K562 (cell line): ENCODE results near the gene IFIT5. TPM values are rescaled to one million over a fixed set of nuclear protein-coding genes. Genes with fewer than 3 reads are reported as not detected.
A peak's percentile ranks its signal among the peaks of the same experiment; 100 is the strongest.

ENCODE experiments used
- ATAC-seq: fragments of 200-7000 bp; cut with Tn5 transposase; 3 replicates; pipeline ENCODE4 v1.9.1; 2020; ENCODE audit warnings: moderate library complexity
- BruUV-seq: library from RNA; stranded (reverse); fragments of 400-500 nt; replicated peaks from 2 replicates; lab custom pipeline; 2021; lab: Mats Ljungman, UMichigan
- CTCF ChIA-PET: fragments of 300-600 bp; formaldehyde crosslinking; extraction: SDS; loops from one replicate; lab custom pipeline; 2021; ENCODE audit warnings: low intra/inter-chr PET ratio; lab: Yijun Ruan, JAX
- POLR2A ChIA-PET: fragments of 300-600, 350-650 bp; sonication (Branson Sonifier 250); formaldehyde crosslinking; extraction: SDS; loops from one replicate; lab custom pipeline; 2021; ENCODE audit warnings: antibody characterized with exemption, inconsistent platforms; lab: Yijun Ruan, JAX
- DNase-seq, 4 experiments: peaks; one replicate each; pipeline versions ENCODE4 v3.0.0 to v3.0.0-alpha.2; 2011 to 2018; ENCODE audit warnings: low spot score in 3 of 4, mixed read lengths in 3 of 4; ENCODE audit errors: extremely low read depth in 1 of 4
- FAIRE-seq: peaks from 2 replicates; lab custom pipeline; 2011; peaks lifted over from hg19 to GRCh38; lab: Jason Lieb, UNC
- H2AFZ ChIP-seq: 2 replicates; pipeline ENCODE4 v1.6.0; 2011; ENCODE audit warnings: low read depth, low read length, control low read depth, inconsistent platforms
- H3K27ac ChIP-seq: fragments of 200-600 bp; 3 replicates; pipeline ENCODE4 v1.8.0; 2011; ENCODE audit warnings: low read depth, mild to moderate bottlenecking, control low read depth, inconsistent platforms, low read length, moderate library complexity, mixed read lengths; ENCODE audit errors: extremely low read depth
- H3K27me3 ChIP-seq, 2 experiments: fragments of 300-600 bp in 1 of 2; 2 replicates in 1 of 2; 3 replicates in 1 of 2; pipeline versions ENCODE4 v1.6.0 to v1.8.0; 2011; ENCODE audit warnings: inconsistent platforms in 2 of 2, low read length in 2 of 2, mild to moderate bottlenecking in 1 of 2, mixed read lengths in 1 of 2, moderate library complexity in 1 of 2; ENCODE audit not compliant: control insufficient read depth in 2 of 2, insufficient read depth in 2 of 2
- H3K36me3 ChIP-seq: fragments of 300-600 bp; 3 replicates; pipeline ENCODE4 v1.8.0; 2011; ENCODE audit warnings: mild to moderate bottlenecking, low read length, inconsistent platforms; ENCODE audit not compliant: control insufficient read depth, insufficient read depth
- H3K4me1 ChIP-seq, 2 experiments: fragments of 200-600 bp in 1 of 2; replicated peaks in 1 of 2; 2 replicates in 1 of 2; 3 replicates in 1 of 2; pipeline versions ENCODE4 v1.5.1 to v1.8.0; 2011; ENCODE audit warnings: inconsistent platforms in 2 of 2, low read length in 2 of 2, mild to moderate bottlenecking in 1 of 2, mixed read lengths in 1 of 2, moderate library complexity in 1 of 2; ENCODE audit not compliant: control insufficient read depth in 2 of 2, insufficient read depth in 2 of 2
- H3K4me2 ChIP-seq: 2 replicates; pipeline ENCODE4 v1.6.1; 2011; ENCODE audit warnings: low read length, control low read depth, inconsistent platforms, mixed read lengths; ENCODE audit not compliant: insufficient read depth
- H3K4me3 ChIP-seq: fragments of 200-600 bp; sonication (generic), shearing (Covaris generic); 2 replicates; pipeline ENCODE4 v1.5.1; 2016; ENCODE audit warnings: control low read depth, inconsistent platforms
- H3K79me2 ChIP-seq: fragments of 200-600 bp; 3 replicates; pipeline ENCODE4 v1.8.0; 2011; ENCODE audit warnings: low read length, inconsistent platforms; ENCODE audit not compliant: control insufficient read depth, insufficient read depth
- H3K9ac ChIP-seq, 2 experiments: 2 replicates each; pipeline versions ENCODE4 v1.6.0 to v1.6.1; 2011; ENCODE audit warnings: low read depth in 2 of 2, low read length in 2 of 2, control low read depth in 1 of 2, inconsistent platforms in 1 of 2, mild to moderate bottlenecking in 1 of 2, mixed read lengths in 1 of 2; ENCODE audit not compliant: insufficient read depth in 1 of 2
- H3K9me1 ChIP-seq: one replicate; pipeline ENCODE4 v1.6.0; 2011; ENCODE audit warnings: inconsistent platforms, mild to moderate bottlenecking, low read length, moderate library complexity; ENCODE audit not compliant: control insufficient read depth, insufficient read depth
- H3K9me3 ChIP-seq: replicated peaks from 2 replicates; pipeline ENCODE4 v1.5.1; 2011; ENCODE audit warnings: low read depth, low read length, inconsistent platforms; ENCODE audit not compliant: control insufficient read depth, insufficient read depth
- H4K20me1 ChIP-seq: replicated peaks from 2 replicates; pipeline ENCODE4 v1.6.1; 2011; ENCODE audit warnings: low read length, inconsistent platforms, mixed read lengths; ENCODE audit not compliant: control insufficient read depth, insufficient read depth
- CTBP1 ChIP-seq: fragments of 450-650 bp; IDR thresholded peaks from 2 replicates; pipeline ENCODE4 v1.6.1; 2016; ENCODE audit warnings: borderline replicate concordance
- ELF1 ChIP-seq: fragments of 200-800 bp; sonication (Bioruptor generic); IDR thresholded peaks from 2 replicates; pipeline ENCODE4 v1.6.1; 2016; ENCODE audit warnings: missing genetic modification characterization, missing compliant biosample characterization
- ETV1 ChIP-seq: fragments of 450-650 bp; conservative IDR thresholded peaks from 2 replicates; pipeline ENCODE4 v1.6.1; 2016; ENCODE audit warnings: missing genetic modification characterization, control low read depth, low read depth, missing compliant biosample characterization
- IFI16 ChIP-seq: fragments of 250-450 bp; sonication (Bioruptor Pico); IDR thresholded peaks from 2 replicates; pipeline ENCODE4 v2.1.2; 2022; ENCODE audit warnings: mild to moderate bottlenecking, inconsistent platforms
- ILK ChIP-seq: fragments of 450-650 bp; IDR thresholded peaks from 2 replicates; pipeline ENCODE4 v1.6.1; 2016; ENCODE audit warnings: missing genetic modification characterization, low read depth, mild to moderate bottlenecking, missing compliant biosample characterization, moderate library complexity, borderline replicate concordance
- JUN ChIP-seq, 2 experiments: sonication (generic) in 1 of 2; formaldehyde crosslinking in 1 of 2; IDR thresholded peaks; 2 replicates each; pipeline versions ENCODE4 v1.6.1 to v1.8.0; 2012 to 2022; ENCODE audit warnings: borderline replicate concordance in 2 of 2, mild to moderate bottlenecking in 2 of 2, improper control_type of control experiment in 1 of 2, low read depth in 1 of 2, low read length in 1 of 2, missing genetic modification reagents in 1 of 2
- KLF10 ChIP-seq: fragments of 250-450 bp; sonication (Bioruptor Pico); IDR thresholded peaks from 2 replicates; pipeline ENCODE4 v1.6.1; 2021; ENCODE audit warnings: matching md5 sums
- POLR2AphosphoS2 ChIP-seq: IDR thresholded peaks from 2 replicates; pipeline ENCODE4 v1.6.1; 2012; ENCODE audit warnings: low read length, improper control_type of control experiment
- ZBTB1 ChIP-seq: sonication (generic); formaldehyde crosslinking; IDR thresholded peaks from 2 replicates; pipeline ENCODE4 v1.8.1; 2023; ENCODE audit warnings: missing genetic modification reagents, low read depth, mild to moderate bottlenecking, borderline replicate concordance
- WGBS: fragments of 100-300 bp; shearing (Covaris generic); methylation state at CpG from one replicate; pipeline ENCODE4 v1.1.6; 2016; ENCODE audit warnings: low coverage, mixed read lengths; ENCODE audit not compliant: insufficient coverage; ENCODE audit errors: missing lambda C conversion rate; 5-methylcytosine and 5-hydroxymethylcytosine counted together
- in situ Hi-C: fragments of 300-500 bp; cut with MboI; formaldehyde crosslinking; loops from 4 replicates; pipeline ENCODE4 v1.15.0; 2018; ENCODE audit warnings: inconsistent platforms, mixed read lengths
- intact Hi-C: fragments of 100-400 bp; cut with micrococcal nuclease; formaldehyde crosslinking; loops from 2 replicates; pipeline ENCODE4 v1.14.2; 2022
- polyA plus RNA-seq, 8 experiments: library from polyadenylated mRNA; depleted of rRNA in 4 of 8; stranded (reverse) in 5 of 8; unstranded in 3 of 8; fragments of >200 nt; fragmentation: Nextera tagmentation in 2 of 8; fragmentation: Illumina TruSeq in 1 of 8; extraction: Ambion mirVana in 2 of 8; extraction: Trizol in 1 of 8; gene quantifications; 2 replicates each; pipeline versions ENCODE4 v1.2.1 to v1.2.3, GENCODE V29; 2011 to 2014; ENCODE audit warnings: inconsistent platforms in 1 of 8, missing spikeins in 1 of 8
- total RNA-seq, 7 experiments: library from RNA; depleted of rRNA in 6 of 7; stranded (reverse); fragments of >200 nt in 6 of 7; fragmentation: Illumina TruSeq in 2 of 7; extraction: Trizol in 2 of 7; gene quantifications; 2 replicates each; pipeline versions ENCODE4 v1.2.1 to v1.2.3, GENCODE V29; 2011 to 2021; ENCODE audit warnings: low replicate concordance in 1 of 7
- TF ChIP-seq, protein P1 (sequence below): fragments of 250-450 bp; sonication (Bioruptor Pico); IDR thresholded peaks from 2 replicates; pipeline ENCODE4 v1.4.0; 2020; ENCODE audit warnings: mild to moderate bottlenecking, moderate library complexity
- TF ChIP-seq, protein P2 (sequence below), 2 experiments: fragments of 450-650 bp; conservative IDR thresholded peaks; 2 replicates each; pipeline ENCODE4 v1.6.1; 2017; ENCODE audit warnings: mild to moderate bottlenecking in 2 of 2, moderate library complexity in 2 of 2

The IFIT5 gene
- total and polyA plus RNA-seq, 9 of the 15 experiments (the other 6 are each of a cell fraction or from before 2014, with no cell fraction given) = 0.04 to 0.11 (median 0.06) TPM; not detected in 5

DNA sequence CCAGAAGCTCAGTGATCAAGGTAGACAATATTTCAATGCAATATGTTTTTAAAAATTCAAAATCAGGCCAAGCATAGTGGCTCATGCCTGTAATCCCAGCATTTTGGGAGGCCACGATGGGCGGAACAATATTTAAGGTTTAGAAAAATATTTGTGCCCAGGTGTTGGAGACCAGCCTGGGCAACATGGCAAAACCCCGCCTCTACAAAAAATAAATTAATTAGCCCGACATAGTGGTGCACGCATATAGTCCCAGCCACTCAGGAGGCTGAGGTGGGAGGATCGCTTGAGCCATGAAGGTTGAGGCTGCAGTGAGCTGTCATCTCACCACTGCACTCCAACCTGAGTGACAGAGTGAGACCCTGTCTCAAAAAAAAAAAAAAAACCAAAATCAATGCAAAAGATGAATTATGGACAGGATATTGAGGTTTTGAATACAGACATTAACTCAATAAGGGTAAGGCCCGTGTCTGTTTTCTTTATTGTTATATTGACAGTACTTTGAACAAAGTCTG lies 913 bp upstream of the IFIT5 start:
- ChIA-PET POLR2A (interaction anchor here (0.5 kb wide), 1 partner anchor 303 kb away, joined by 4 read pairs; no protein-coding TSS in a partner anchor), CTCF (no interaction called here)
- no peak overlapping the region; the same call in 1 of the 2 replicates for H3K4me2 ChIP-seq
- FAIRE-seq (no peak), DNase-seq (no peak), ATAC-seq (no peak)
- in situ Hi-C loops (no loop called here), intact Hi-C loops (no loop called here)
- H3K27me3 ChIP-seq = no peaks in the 10 kb centered on the region
- BruUV-seq = no TSS peak
- no peaks in the 10 kb centered on the region for H4K20me1 ChIP-seq
- H3K9me3 ChIP-seq = no peaks in the 10 kb centered on the region
- H3K9me1 ChIP-seq = no peaks in the 10 kb centered on the region
- no peaks in the 10 kb centered on the region for H3K79me2 ChIP-seq
- no peaks in the 10 kb centered on the region for H3K36me3 ChIP-seq
- peak overlapping the region; percentile 54; the same call in 1 of the 2 replicates for H3K4me3 ChIP-seq
- H3K4me1 ChIP-seq = peaks cover 0 to 9% of the 10 kb centered on the region in 2 experiments; a peak in 2 of 5 replicates
- peak overlapping the region; percentile 95; the same call in 1 of the 2 replicates for H2AFZ ChIP-seq
- no peak overlapping the region for H3K27ac ChIP-seq
- 81% methylated on average over 6 of the region's 7 CpGs for WGBS
- TF ChIP-seq CTBP1 (no peak), ETV1 (tag) (no peak), POLR2AphosphoS2 (no peak), ZBTB1 (CRISPR knock-in tag) (no peak), IFI16 (CRISPR knock-in tag) (no peak), ILK (tag) (no peak), KLF10 (CRISPR knock-in tag) (no peak), ELF1 (no peak), JUN (IDR thresholded peaks at IDR 0.05; ENCODE audit: borderline replicate concordance, low read depth, low read length) (no peak), JUN (CRISPR knock-in tag; IDR thresholded peaks at IDR 0.05; ENCODE audit: borderline replicate concordance) (no peak)
- TF ChIP-seq, protein P1, sequence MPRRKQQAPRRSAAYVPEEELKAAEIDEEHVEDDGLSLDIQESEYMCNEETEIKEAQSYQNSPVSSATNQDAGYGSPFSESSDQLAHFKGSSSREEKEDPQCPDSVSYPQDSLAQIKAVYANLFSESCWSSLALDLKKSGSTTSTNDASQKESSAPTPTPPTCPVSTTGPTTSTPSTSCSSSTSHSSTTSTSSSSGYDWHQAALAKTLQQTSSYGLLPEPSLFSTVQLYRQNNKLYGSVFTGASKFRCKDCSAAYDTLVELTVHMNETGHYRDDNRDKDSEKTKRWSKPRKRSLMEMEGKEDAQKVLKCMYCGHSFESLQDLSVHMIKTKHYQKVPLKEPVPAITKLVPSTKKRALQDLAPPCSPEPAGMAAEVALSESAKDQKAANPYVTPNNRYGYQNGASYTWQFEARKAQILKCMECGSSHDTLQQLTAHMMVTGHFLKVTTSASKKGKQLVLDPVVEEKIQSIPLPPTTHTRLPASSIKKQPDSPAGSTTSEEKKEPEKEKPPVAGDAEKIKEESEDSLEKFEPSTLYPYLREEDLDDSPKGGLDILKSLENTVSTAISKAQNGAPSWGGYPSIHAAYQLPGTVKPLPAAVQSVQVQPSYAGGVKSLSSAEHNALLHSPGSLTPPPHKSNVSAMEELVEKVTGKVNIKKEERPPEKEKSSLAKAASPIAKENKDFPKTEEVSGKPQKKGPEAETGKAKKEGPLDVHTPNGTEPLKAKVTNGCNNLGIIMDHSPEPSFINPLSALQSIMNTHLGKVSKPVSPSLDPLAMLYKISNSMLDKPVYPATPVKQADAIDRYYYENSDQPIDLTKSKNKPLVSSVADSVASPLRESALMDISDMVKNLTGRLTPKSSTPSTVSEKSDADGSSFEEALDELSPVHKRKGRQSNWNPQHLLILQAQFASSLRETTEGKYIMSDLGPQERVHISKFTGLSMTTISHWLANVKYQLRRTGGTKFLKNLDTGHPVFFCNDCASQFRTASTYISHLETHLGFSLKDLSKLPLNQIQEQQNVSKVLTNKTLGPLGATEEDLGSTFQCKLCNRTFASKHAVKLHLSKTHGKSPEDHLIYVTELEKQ (CRISPR knock-in tag) = no peak
- TF ChIP-seq, protein P2, sequence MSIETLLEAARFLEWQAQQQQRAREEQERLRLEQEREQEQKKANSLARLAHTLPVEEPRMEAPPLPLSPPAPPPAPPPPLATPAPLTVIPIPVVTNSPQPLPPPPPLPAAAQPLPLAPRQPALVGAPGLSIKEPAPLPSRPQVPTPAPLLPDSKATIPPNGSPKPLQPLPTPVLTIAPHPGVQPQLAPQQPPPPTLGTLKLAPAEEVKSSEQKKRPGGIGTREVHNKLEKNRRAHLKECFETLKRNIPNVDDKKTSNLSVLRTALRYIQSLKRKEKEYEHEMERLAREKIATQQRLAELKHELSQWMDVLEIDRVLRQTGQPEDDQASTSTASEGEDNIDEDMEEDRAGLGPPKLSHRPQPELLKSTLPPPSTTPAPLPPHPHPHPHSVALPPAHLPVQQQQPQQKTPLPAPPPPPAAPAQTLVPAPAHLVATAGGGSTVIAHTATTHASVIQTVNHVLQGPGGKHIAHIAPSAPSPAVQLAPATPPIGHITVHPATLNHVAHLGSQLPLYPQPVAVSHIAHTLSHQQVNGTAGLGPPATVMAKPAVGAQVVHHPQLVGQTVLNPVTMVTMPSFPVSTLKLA (conservative IDR thresholded peaks at IDR 0.05) = no peak
- H3K9ac ChIP-seq = no peak overlapping the region
